NCI-H1092 (cell line): Measurements from ENCODE around the gene SDF2L1.
"Not testable (repeated sequence)": the region's sequence is repeated elsewhere in the genome, so short reads cannot be mapped to it uniquely, and the experiment has no call there.

Source experiments
- DNase-seq: peaks from one replicate; lab custom pipeline; 2025; lab: John Stamatoyannopoulos, UW

Gene SDF2L1

GRCh38 chr22:21661991-21662390 lies 19.9 kb downstream of the SDF2L1 start:
- DNase-seq, result no peak

GRCh38 chr22:21663738-21664137 lies 21.6 kb downstream of the SDF2L1 start:
- no peak for DNase-seq

- no peak for DNase-seq
Measured at GRCh38 chr22:21665047-21665851, 23.1 kb downstream of the SDF2L1 start.

GRCh38 chr22:21666786-21667185 lies 24.7 kb downstream of the SDF2L1 start:
- DNase-seq, result no peak

- no peak for DNase-seq
Measured at GRCh38 chr22:21669026-21669425, 26.9 kb downstream of the SDF2L1 start.

GRCh38 chr22:21672107-21672629 lies 30.1 kb downstream of the SDF2L1 start:
- DNase-seq, result no peak

GRCh38 chr22:21673534-21674321 lies 31.6 kb downstream of the SDF2L1 start:
- DNase-seq, result no peak

GRCh38 chr22:21674638-21675245 lies 32.6 kb downstream of the SDF2L1 start:
- no peak for DNase-seq

GRCh38 chr22:21677606-21678443 lies 35.7 kb downstream of the SDF2L1 start:
- DNase-seq, result no peak

- not testable (repeated sequence) for DNase-seq
Measured at GRCh38 chr22:21678842-21679241, 36.7 kb downstream of the SDF2L1 start.

- DNase-seq, result no peak
Measured at GRCh38 chr22:21679383-21679782, 37.3 kb downstream of the SDF2L1 start.

GRCh38 chr22:21680830-21681565 lies 38.9 kb downstream of the SDF2L1 start:
- DNase-seq, result no peak

- no peak for DNase-seq
Measured at GRCh38 chr22:21681566-21682370, 39.7 kb downstream of the SDF2L1 start.

GRCh38 chr22:21682385-21683175 lies 40.5 kb downstream of the SDF2L1 start:
- DNase-seq, result no peak

GRCh38 chr22:21683401-21683811 lies 41.3 kb downstream of the SDF2L1 start:
- no peak for DNase-seq

- no peak for DNase-seq
Measured at GRCh38 chr22:21684492-21685163, 42.5 kb downstream of the SDF2L1 start.

GRCh38 chr22:21685164-21685513 lies 43.0 kb downstream of the SDF2L1 start:
- DNase-seq, result no peak

GRCh38 chr22:21686193-21686608 lies 44.1 kb downstream of the SDF2L1 start:
- DNase-seq, result no peak
